Gastrocnemius medialis (tissue), 4 donors: ENCODE measurements around the gene MROH2B. TPM values are rescaled to one million over a fixed set of nuclear protein-coding genes. Genes with fewer than 3 reads are reported as not detected.

Experiments
- ATAC-seq, 2 donors: fragments of 150-250 bp; one replicate each; pipeline ENCODE4 v1.9.1; 2016
- DNase-seq, 2 donors: peaks; one replicate each; pipeline ENCODE4 v3.0.0-alpha.2; 2019
- H3K27ac ChIP-seq, 4 donors: fragments of 200-600 bp; sonication (generic); 1 replicate in 1 of 4; 2 replicates in 3 of 4; pipeline ENCODE4 v1.5.1; 2016 to 2018; ENCODE audit warnings: mild to moderate bottlenecking in 2 of 4, moderate library complexity in 1 of 4
- H3K27me3 ChIP-seq, 3 donors: fragments of 200-600 bp; sonication (generic) in 2 of 3; 1 replicate in 1 of 3; 2 replicates in 2 of 3; pipeline versions ENCODE4 v1.5.1 to v1.6.0; 2016 to 2019; ENCODE audit warnings: mild to moderate bottlenecking in 1 of 3, moderate library complexity in 1 of 3
- H3K36me3 ChIP-seq, 2 donors: fragments of 200-600 bp; sonication (generic) in 1 of 2; one replicate each; pipeline ENCODE4 v1.5.1; 2017 to 2018
- H3K4me1 ChIP-seq, 2 donors: fragments of 200-600 bp; sonication (generic) in 1 of 2; one replicate each; pipeline ENCODE4 v1.5.1; 2016 to 2017; ENCODE audit warnings: mild to moderate bottlenecking in 2 of 2
- H3K4me3 ChIP-seq, 4 donors: fragments of 200-600 bp; sonication (generic) in 3 of 4; 1 replicate in 1 of 4; 2 replicates in 3 of 4; pipeline ENCODE4 v1.5.1; 2016 to 2019; ENCODE audit warnings: mild to moderate bottlenecking in 2 of 4
- H3K9me3 ChIP-seq, 3 donors: fragments of 200-600 bp; sonication (generic) in 2 of 3; 1 replicate in 1 of 3; 2 replicates in 2 of 3; pipeline ENCODE4 v1.5.1; 2016 to 2019
- POLR2A ChIP-seq, 2 donors: fragments of 450-650 bp; IDR thresholded peaks; one replicate each; pipeline ENCODE4 v1.6.1; 2017; ENCODE audit warnings: antibody characterized with exemption in 2 of 2, mild to moderate bottlenecking in 2 of 2, moderate library complexity in 2 of 2
- in situ Hi-C, 4 donors: fragments of 200-750 bp; cut with MboI; loops; one replicate each; pipeline versions ENCODE4 v1.15.0 to v1.8.0; 2017; ENCODE audit warnings: low sequenced_read_pairs in 4 of 4
- intact Hi-C: fragments of 100-400 bp; cut with DNase I; formaldehyde crosslinking; loops from one replicate; pipeline ENCODE4 v1.15.1; 2023; ENCODE audit warnings: low total_unique reads
- total RNA-seq, 4 donors: library from RNA; depleted of rRNA; stranded (reverse); fragments of >200 nt; gene quantifications; one replicate each; pipeline versions ENCODE4 v1.1.0 to v1.2.3, GENCODE V29; 2016
- TF ChIP-seq, protein P1 (sequence below), 5 experiments: fragments of 450-650 bp in 3 of 5; fragments of 200-600 bp in 2 of 5; sonication (generic) in 2 of 5; IDR thresholded peaks in 4 of 5; conservative IDR thresholded peaks in 1 of 5; 1 replicate in 4 of 5; 2 replicates in 1 of 5; pipeline ENCODE4 v1.5.1; 2016 to 2019; ENCODE audit warnings: antibody characterized with exemption in 5 of 5, mild to moderate bottlenecking in 3 of 5, moderate library complexity in 3 of 5

The MROH2B gene
- total RNA-seq, 4 donors from 2014 or later = not detected

DNA sequence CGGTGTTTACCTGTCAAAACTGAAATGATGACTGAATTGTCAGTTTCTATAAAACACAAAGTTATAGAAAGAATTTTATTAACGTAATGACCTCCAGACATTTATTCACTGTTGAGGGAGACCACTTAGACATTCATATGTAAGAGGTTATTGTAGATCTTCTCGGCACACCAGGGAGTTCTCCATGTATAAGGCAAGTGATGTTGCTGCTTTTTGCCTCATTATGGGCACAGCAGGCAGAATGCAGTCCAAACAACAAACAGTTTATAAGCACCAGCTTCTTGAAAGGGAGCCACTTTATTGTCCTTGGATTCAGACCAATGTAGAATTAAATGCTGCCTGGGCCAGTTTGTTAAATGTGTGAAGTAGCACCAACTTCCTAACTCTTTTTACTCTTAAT, 95.1 kb downstream of the MROH2B start:
- no peak overlapping the region for H3K27ac ChIP-seq
- in situ Hi-C loops (no loop called here), intact Hi-C loops (no loop called here)
- no peaks in the 10 kb centered on the region for H3K4me1 ChIP-seq
- no peaks in the 10 kb centered on the region for H3K36me3 ChIP-seq
- TF ChIP-seq, protein P1, sequence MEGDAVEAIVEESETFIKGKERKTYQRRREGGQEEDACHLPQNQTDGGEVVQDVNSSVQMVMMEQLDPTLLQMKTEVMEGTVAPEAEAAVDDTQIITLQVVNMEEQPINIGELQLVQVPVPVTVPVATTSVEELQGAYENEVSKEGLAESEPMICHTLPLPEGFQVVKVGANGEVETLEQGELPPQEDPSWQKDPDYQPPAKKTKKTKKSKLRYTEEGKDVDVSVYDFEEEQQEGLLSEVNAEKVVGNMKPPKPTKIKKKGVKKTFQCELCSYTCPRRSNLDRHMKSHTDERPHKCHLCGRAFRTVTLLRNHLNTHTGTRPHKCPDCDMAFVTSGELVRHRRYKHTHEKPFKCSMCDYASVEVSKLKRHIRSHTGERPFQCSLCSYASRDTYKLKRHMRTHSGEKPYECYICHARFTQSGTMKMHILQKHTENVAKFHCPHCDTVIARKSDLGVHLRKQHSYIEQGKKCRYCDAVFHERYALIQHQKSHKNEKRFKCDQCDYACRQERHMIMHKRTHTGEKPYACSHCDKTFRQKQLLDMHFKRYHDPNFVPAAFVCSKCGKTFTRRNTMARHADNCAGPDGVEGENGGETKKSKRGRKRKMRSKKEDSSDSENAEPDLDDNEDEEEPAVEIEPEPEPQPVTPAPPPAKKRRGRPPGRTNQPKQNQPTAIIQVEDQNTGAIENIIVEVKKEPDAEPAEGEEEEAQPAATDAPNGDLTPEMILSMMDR (IDR thresholded peaks at IDR 0.05 in 4 of 5, conservative IDR thresholded peaks at IDR 0.05 in 1 of 5) = no peak
- no peak for TF ChIP-seq POLR2A (IDR thresholded peaks at IDR 0.05)
- no peak overlapping the region for H3K4me3 ChIP-seq
- DNase-seq = no peak
- no peaks in the 10 kb centered on the region for H3K27me3 ChIP-seq
- ATAC-seq = no peak
- H3K9me3 ChIP-seq = no peaks in the 10 kb centered on the region

DNA sequence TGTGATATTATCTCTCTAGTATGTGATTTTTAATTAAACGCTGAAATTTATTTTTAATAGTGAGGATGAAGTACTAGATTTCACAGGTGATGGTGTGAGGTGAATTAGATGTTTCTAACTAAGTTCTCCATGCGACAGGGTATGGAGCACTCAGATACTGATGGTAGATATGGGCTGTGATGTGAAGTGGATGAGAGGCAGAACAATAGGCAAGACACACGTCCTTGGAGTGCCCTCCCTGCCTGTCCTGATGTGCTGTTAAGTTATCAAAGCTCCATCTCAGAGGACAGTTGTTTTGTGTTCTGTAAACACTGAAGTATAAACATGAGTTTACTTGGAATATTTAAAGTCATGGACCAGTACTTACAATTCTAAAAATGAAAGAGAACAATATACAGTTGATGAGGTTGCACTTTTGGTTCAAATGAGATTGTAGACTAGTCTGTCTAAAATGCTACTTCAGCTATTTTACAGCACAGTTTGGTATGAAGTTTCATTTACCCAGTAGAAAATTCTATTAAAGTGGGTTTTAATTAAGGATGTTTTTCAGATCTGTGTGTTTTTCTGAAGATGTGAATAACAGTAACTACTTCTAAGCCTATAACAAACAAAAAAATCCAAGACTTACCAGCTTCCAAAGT, 97.7 kb downstream of the MROH2B start:
- Histone ChIP-seq H3K27me3 (no peaks in the 10 kb centered on the region), H3K4me3 (no peak overlapping the region), H3K27ac (no peak overlapping the region), H3K4me1 (no peaks in the 10 kb centered on the region), H3K9me3 (no peaks in the 10 kb centered on the region), H3K36me3 (no peaks in the 10 kb centered on the region)
- in situ Hi-C loops = no loop called here
- no peak for TF ChIP-seq POLR2A (IDR thresholded peaks at IDR 0.05)
- TF ChIP-seq, protein P1 (IDR thresholded peaks at IDR 0.05 in 4 of 5, conservative IDR thresholded peaks at IDR 0.05 in 1 of 5) = no peak
- DNase-seq (no peak), ATAC-seq (no peak)
- intact Hi-C loops = no loop called here

DNA sequence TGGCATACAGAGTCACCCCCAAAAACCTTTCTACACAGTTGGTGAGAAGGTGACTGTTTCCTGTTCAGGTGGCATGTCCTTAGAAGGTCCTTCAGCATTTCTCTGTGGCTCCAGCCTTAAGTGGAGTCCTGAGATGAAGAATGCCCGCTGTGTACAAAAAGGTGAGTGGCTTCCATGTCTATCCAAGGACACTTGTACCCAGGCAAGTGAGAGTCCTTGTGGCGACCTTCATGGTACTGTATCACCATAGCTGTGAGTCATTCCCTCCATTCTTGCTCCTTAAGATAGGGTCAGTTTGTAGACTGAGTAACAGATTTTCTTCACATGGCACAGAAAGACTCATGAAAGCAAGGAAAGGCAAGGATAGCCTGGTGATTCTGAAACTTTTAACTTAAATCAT, 98.7 kb downstream of the MROH2B start:
- no peak for DNase-seq
- TF ChIP-seq, protein P1 (IDR thresholded peaks at IDR 0.05 in 4 of 5, conservative IDR thresholded peaks at IDR 0.05 in 1 of 5) = no peak
- TF ChIP-seq POLR2A (IDR thresholded peaks at IDR 0.05) = no peak
- Histone ChIP-seq H3K9me3 (no peaks in the 10 kb centered on the region), H3K4me3 (no peak overlapping the region), H3K27me3 (no peaks in the 10 kb centered on the region), H3K36me3 (no peaks in the 10 kb centered on the region), H3K27ac (no peak overlapping the region), H3K4me1 (no peaks in the 10 kb centered on the region)
- intact Hi-C loops (no loop called here), in situ Hi-C loops (no loop called here)
- ATAC-seq = no peak

DNA sequence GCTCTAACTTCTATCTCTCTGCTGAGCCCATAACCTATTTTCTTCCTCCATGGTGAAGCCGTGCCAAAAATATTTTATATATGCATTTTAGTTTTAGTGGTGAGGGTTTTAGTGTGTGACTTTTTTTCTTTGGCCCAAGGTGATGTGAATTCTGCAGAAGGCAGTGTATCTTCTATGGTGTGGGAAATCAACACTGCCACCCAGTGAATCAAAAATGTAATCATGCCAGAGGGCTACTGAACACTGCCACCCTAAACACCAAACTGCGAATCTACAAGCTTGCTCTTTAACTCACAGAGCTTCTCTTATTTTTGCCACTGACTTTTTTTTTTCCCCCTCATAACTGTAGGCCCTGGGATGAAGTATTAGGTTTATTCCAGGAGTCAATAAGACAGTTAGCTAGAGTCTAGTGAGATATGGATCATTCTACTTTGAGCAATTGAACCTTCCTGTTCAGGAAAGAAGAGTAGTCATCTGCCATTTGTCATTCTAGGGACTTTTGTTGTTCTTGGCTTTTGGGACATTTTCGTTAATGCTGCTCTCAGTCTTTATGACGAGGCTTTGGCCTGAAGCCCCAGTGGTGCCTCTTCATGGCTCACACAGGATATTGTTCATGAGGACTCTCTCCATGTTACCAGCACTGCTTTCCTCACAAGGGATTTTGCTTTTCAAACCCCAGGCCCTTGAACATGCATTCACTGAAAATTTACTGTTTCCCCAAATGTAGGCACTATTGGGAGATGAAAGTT, 108.8 kb downstream of the MROH2B start:
- H3K4me3 ChIP-seq = no peak overlapping the region
- no peaks in the 10 kb centered on the region for H3K4me1 ChIP-seq
- H3K9me3 ChIP-seq = no peaks in the 10 kb centered on the region
- no peaks in the 10 kb centered on the region for H3K36me3 ChIP-seq
- no peak overlapping the region for H3K27ac ChIP-seq
- no peaks in the 10 kb centered on the region for H3K27me3 ChIP-seq
- DNase-seq (no peak), ATAC-seq (no peak)
- in situ Hi-C loops = no loop called here
- intact Hi-C loops = no loop called here
- TF ChIP-seq, protein P1 (IDR thresholded peaks at IDR 0.05 in 4 of 5, conservative IDR thresholded peaks at IDR 0.05 in 1 of 5) = no peak
- TF ChIP-seq POLR2A (IDR thresholded peaks at IDR 0.05) = no peak
